Myocyte (in vitro differentiated cells): Measurements from ENCODE around the gene ELFN1. TPM values are rescaled to one million over a fixed set of nuclear protein-coding genes. Genes with fewer than 3 reads are reported as not detected.
"Not testable (repeated sequence)": the region's sequence is repeated elsewhere in the genome, so short reads cannot be mapped to it uniquely, and the experiment has no call there.

Source experiments
- DNase-seq: peaks from one replicate; pipeline ENCODE4 v3.0.0-alpha.2; 2012; ENCODE audit warnings: low read depth
- total RNA-seq: library from RNA; depleted of rRNA; stranded (reverse); fragments of >200 nt; gene quantifications from 2 replicates; pipeline ENCODE4 v1.2.3, GENCODE V29; 2014

ELFN1 gene
- total RNA-seq, 1 donor from 2014 or later = not detected

DNA sequence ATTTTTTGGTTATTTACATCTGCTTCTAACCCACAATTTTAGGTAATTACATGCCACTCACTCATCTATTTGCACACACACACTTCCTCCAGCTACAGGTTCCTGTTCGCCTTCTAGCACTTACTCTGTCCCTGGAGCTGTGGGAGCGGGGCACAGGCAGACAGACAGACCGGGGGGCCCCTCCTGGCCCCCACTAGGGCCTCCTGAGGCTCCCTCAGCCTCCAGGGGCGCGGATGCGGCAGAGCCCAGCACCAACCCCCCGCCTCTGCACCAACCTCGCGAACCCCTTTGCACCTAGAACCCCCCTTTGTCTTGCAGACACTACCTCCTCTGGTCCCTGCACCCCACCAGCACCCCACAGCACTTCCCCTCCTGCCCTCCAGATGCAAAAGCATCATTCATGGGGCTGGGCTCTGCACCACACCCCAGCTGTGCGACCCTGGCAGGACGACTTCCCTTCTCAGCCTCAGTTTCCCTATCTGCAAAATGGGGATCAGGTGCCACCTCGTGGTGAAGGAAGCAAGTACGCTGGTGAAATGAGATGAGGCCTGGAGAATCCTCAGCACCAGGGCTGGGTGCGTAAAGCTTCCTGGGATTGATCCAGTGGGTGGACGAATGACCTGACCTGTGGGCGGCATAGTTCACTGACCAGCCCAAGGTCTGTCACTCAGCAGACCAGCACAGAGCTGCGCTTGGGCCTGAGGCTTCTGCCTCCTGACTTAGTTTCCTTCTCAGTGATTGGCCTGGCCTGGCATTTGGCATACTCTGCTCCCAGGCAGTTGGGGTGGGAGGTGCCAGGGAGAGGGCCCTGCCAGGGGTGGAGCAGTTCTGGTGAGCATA is 37.9 kb downstream of the ELFN1 start:
- DNase-seq = no peak

DNA sequence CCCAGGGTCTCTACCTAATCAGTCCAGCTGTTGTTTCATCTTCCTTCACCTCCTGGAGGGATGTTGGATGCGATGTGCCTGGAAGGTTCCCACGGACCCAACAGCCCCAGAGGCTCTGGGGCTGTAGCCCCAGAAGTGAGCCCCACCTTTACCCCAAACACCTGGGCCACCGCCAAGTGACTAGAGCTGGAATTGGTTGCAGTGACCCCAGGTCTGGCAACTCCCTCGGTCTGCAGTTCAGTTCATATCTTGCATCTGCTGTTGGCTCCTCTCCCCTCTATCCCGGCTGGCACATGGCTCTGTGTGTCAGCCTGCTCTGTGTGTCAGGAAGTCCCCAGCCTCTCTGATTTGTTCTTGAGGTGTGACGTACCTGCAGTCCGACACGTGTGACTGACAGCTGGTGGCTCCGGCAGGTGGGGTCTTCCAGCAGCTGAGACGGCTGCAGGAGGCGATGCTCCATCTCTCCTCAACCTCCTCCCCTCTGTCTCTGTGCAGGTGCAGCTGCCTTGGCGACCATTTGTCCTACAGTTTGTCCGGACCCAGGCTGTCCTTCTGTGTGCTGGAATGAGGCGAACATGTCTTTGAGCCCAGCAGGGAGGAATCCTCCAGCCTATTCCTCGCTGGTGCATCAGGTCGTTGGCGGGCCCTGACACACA is 38.6 kb downstream of the ELFN1 start:
- DNase-seq = no peak

DNA sequence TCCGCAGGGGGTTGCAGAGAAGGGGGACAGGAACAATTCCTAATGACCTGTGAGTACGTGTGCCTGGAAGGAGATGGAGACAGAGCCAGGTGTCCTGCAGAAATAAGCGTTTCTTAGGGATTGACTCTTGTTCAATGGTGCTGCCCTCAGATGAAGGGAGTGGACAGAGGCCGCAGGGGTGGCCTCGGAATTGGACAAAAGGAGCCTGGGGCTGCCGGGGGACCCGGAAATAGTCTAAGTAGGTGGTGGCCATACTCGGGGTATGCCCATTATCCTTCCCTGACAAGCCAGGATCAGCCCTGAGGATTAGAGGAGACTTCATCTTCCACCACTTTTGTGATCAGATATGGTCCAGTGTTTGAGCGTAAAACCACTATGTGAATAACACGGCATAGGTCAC is 39.2 kb downstream of the ELFN1 start:
- DNase-seq = no peak

DNA sequence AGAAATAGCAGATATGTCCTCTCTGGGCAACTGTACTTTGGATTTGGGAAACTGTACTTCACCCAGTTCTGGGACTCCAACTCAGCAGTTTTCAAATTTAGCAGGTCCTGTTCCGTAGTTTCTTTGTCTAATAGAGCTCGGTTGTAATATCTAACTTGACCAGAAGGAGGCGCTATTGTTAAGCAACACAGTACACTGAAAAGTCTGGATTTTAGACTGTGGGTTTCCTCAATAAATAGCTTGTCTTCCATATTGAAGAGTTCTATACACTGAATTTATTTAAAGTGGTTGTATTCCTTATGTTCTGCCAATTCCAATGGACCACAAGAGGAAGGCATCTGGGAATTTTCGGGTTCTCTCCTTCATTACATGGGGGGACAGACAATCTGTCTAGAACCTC is 39.8 kb downstream of the ELFN1 start:
- no peak for DNase-seq

DNA sequence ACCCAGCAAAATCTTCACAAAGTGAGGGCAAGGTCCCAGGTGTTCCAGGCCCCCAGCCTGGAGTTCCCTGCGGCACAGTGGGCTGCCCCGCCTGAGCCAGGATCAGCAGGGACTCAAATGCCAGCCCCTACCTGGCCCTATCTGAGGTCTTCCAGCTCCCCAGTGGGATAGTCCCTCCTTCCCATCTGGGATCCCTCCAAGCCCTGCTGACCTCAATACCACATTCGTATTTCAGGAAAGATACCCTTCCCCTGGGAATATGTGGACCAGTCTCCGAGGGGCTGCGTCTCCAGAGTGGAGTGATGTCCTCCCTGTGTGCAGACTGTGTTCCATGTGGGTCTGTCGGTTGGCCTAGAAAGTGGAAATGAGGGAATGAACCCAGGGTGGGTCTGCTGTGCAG is 40.9 kb downstream of the ELFN1 start:
- no peak for DNase-seq

DNA sequence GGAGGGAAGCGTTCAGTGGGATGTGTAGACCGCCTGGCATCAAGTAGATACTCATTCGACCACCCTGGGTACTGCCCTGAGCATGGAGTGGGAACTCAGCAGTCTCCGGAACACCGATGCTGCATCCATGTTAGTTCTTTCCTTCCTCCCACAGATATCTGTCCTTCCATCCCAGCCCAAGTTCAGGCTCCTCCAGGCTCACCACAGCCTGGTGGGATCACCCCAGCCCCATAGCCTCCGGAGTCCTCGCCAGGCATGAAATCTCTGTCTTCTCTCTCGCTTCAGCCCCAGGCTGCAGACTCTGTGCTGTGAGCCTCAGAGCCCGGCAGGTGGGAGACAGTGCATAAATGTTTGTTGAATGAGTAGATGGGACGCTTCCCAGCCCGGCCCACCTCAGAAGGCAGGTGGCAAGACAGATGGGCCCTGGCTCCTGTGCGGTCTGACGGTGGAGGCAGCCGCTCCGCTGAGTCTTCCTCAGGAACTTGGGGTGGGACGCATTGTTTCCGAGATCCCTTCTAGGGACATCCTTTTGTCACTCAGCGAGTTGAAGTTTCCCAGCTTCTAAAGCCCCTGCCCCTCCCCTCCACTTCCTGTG is 42.9 kb downstream of the ELFN1 start:
- no peak for DNase-seq

DNA sequence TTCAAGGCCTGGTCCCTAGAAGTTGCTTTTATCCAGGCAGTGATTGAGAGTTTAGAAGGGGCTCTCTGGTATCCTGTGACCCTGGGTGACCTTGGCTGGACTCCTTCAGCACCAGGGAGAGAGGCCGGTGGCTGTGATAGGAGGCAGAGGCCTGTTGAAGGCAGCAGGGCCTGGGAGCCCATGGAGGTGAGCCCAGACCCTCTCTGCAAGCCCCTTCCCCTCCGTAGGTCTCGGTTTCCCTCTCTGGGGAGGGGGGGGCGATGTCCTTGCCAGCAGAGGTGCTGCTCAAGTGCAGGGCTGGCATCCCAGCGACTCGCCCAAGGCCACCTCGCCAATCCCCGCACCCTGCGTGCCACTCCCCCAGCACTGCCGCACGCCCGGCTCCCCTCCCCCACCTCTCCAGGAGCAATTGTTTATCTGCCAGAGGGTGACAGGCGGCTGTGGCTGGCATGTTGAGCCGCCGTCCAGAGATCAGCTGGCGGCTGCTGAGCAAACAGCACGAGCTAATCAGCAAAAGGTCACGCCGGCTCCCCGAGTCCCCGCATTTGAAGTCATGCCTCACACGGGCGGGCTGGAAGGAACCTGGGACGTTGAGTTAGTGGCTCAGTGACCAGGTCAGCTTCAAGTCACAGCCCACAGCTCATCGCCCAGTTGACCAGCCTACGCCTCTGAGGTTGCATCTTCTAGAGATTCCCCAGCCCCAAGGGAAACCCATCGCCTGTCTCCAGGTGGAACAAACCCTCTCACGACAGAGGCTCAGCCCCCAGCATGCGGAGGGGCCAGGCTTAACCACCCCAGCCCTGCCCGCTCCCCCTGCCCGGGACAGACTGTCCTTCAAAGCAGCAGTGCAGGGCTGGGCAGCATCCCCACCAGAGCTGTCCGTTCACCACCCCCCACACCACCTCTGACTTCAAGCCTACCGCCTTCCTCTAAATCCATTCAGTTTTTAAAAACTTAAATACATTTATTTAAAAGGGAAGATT is 43.7 kb downstream of the ELFN1 start:
- peak; percentile 66 for DNase-seq

DNA sequence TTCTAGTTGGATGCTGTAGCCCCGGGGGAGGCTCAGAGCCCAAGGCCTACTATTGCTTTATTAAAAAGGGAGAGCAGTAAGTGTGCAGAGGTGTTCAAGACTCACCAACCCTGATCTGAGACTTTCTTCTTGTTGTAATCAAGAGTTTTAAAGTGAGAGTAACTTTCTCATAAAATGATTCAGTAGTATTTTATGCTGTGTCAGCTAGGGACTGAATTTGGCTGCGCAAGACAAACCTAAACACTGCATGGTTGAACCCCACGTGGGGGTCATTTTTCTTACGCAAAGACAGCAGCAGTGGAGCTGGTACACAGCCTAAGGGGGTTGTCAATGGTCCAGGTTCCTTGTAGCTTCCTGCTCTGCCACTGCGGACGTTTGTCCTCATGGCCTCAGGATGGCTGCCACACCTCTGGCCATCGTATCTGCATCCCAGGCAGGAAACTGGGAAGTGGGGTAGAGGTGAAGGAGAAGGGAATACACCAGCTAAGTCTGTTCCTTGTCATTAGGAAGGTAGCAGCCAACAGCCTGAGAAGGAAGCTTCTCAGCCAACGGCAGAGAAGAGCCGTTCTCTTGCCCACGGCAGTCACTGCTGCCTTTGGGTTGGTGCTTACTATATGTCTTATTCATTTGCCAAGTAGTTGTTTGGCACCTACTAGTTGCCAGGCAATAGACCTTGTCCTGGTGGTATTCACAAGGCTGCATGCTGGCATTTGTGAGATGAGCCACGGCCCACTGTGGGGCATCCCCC is 44.7 kb downstream of the ELFN1 start:
- DNase-seq = no peak

DNA sequence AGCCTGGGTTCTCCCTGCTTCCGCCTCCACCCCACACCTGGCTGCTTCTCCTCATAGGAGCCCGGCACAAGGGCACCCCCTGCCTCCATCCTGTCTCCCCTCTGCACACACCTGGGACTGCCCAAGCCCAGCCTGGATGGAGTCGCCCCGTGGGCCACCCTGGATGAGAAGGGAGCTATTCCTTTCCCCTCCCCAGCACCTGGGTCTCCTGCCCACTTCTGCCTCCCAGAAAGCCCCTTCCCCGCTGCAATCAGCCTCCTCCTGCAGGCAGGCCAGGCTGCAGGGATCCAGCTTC is 45.2 kb downstream of the ELFN1 start:
- DNase-seq = no peak

DNA sequence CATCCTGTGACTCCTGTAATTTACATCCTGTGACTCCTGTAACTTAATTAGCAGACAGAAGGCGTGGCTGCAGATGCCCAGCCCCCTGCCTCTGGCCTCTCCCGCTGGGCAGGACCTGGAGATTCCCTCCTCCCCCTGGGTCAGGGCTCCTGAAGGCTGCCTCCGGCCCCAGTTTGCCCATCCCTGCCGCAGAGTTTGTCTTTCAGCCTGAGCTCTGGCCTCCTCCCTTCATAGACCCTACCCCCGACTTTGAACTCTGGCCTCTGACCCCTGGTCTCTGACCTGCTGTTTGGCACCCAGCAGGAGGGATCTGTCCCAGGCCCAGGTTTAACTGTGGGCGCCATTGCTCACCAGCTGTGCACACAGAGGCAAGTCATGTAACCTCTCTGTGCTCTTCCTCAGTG is 45.6 kb downstream of the ELFN1 start:
- DNase-seq = no peak

DNA sequence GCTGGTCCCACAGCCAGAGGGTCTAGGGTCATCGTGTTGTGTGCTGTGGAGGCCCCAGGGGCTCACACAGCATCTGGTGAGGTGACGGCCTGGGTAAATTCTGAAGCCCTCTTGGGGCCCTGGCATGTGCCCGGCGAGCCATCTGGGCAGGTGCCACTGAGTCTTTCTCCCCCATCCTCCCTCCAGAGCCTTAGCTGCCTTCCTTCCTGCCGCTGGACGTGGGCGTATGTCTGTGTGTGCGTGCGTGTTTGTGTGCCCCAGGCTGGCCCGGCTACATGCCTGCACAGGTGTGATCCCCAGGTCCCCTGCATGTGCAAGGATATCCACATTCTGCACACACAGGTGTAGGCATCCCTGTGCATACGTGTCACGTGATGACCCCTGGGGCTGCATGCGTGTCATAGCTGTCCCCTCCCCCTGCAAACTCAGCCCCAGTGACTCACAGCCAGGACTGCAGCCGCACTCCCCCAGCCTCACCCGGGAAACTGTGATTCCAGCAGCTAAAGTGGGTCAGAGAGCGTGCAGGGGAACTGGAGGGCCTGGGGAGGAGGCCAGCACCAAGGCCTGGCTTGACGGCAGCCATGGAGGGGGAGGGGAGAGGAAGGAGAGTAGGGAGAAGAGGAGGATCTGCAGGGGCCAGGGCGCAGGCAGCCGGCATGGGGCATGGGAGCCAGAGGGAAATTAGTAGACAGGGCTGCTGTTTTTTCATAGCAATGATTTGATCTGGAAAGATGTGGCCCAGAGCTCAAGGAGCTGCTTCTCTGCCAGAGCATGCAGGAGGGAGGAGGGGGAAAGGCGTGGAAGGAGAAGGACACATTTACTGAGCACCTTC is 46.4 kb downstream of the ELFN1 start:
- DNase-seq = no peak

DNA sequence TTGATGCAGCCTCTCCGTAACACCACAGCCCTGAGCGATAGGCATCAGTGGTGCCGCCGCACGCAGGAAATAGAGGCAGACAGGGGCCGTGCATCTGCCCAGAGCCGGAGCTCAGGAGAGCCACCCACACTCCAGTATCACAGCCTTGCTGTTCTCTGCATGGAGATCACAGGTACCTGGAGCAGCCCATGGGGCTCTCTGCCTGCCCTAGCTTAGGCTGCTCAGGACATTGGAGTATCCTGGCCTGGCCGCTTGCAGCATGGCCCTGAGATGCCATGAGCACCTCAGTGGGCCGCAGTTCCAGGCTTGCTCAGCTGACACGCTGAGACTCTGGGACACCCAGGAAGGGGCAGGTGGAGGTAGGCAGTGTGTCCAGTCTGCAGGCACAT is 47.0 kb downstream of the ELFN1 start:
- no peak for DNase-seq

DNA sequence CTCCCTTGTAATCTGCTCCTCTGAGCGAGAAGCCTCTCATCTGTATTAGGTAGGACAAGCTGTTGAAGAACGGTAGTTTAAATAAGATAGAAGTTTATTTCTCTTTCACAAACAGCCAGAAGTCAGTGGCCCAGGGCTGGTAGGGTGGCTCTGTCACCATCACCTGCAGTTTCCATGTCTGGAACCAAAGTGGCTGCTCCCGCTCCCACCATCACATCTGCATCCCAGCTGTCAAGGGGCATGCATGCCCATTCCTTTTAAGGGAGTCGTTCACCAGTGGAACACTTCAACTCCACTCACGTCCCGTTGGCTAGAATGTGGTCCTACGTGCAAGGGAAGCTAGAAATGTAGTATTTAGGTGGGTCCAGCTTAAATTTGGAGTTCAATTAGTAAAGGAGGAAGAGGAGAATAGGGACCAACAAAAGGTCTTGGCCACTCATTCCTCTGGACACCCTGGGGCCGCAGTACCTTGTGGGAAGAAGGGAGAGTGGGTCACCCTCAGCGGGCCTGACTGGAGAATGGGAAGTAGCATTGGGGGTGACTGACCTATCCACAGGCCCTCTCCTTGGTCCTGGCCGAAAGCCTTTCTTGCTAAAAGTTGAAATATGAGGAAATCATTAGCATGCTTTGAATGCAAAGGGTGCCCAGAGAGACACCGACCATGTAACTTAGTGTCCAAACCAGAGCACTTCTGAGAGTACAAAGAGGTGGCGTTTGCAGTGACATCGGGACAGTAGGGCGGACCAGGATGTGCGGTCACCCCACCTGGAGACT is 48.0 kb downstream of the ELFN1 start:
- no peak for DNase-seq

DNA sequence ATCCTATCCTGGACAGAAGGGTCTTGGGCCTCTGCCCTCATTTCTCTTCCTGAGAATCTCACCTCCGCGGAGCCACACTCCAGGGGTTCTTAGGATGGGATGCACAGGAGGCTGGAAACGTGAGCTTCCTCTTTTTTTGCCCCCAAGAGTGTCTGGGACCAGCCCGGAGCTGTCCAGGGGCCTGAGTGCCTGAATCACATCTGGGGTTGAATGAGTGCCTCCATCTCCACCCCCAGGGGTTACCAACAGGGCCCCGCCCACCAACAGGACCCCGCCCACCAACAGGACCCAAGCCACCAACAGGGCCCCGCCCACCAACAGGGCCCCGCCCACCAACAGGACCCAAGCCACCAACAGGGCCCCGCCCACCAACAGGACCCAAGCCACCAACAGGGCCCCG is 48.8 kb downstream of the ELFN1 start:
- not testable (repeated sequence) for DNase-seq

DNA sequence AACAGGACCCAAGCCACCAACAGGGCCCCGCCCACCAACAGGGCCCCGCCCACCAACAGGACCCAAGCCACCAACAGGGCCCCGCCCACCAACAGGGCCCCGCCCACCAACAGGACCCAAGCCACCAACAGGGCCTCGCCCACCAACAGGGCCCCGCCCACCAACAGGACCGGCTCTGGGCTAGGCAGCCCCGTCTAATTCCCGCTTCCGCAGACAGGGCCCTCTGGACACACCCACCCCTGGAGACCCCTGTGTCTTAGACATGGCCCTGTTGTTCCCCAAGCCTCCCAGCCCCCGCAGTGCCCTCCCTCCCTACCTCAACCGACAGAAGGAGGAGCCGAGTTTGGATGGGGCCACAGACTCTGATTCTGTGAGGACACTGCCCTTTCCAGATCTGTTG is 49.2 kb downstream of the ELFN1 start:
- DNase-seq = not testable (repeated sequence)

DNA sequence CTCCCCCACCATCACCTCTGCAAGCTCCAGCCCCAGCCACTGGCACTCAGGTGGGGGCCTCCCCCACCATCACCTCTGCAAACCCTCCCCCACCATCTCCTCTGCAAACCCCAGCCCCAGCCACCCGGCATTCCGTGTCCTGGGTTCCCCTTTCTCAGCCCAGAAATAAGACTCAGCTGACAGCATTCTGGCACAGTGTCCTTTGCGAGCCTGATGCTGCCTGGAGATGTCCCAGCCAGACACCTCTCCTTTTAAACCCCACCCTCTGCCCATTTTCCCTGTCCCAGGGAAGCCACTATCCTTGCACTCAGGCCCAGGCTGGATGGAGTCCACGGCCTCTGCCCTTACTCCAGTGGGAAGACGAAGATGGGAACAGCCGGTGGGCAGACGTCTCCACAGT is 49.8 kb downstream of the ELFN1 start:
- DNase-seq = no peak

DNA sequence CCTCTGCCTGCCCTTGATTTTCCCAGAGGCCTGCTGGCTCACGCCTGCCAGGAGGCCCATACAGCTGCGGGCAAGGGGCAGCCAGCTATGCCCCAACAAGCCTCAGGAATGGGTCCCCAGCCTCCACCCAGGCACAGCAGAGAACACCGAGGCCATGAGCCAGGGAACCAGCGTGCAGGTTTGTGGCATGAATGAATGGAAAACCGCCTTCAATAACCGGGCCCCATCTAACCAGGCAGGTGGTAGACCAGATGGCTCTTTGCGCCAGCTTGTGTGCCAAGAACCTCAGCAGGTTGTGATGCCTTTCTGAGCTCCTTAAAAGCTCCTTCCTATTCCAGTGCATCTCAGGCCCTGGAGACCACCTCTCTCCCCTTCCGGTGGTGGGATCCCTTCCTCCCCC is 50.2 kb downstream of the ELFN1 start:
- DNase-seq = peak; percentile 69

DNA sequence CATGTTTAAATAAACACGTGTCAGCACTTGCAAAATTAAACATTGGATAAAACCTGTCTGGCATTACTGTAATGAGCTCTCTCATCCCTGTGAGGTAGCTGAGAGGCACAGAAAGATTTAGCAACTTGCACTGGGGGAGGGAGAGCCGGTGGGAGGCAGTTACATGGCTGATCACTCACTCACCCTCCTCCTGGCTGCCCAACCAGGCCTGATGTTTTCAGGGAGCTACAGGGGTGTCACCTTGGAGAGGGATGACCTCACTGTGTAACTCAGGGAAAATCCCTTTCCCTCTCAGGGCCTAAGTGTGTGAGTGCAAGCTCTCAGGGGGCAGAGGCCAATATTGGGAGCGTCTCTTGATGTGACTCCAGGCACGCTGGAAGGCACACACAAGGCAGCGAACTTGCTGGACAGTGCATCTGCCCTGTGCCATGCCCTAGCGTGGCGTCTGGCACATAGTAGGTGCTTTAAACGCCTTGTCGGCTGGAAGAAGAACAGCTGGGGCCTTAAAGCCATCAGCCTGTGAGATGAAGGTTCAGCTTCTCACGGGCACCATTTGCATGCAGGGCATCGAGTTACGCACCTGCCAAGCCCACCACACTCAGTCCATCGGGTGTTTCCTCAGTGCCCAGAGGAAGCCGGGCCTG is 51.1 kb downstream of the ELFN1 start:
- no peak for DNase-seq

DNA sequence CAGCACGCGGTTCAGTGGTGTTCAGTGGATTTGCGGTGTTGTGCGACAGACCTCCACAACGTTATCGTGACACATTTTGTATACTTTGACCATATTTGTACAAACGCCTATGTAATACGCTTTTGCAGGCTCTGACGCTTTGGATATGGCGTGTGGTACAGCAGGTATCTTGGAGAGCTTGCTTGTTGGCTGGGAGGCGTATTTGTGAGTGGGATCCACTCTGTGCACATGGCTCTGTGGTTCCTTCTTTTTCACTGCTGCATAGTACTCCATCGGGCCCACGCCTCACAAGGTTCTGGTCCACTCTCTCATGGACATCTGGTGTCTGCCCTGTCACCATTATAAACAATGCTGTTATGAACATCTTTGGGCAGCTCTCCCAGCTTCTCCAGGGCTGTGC is 53.2 kb downstream of the ELFN1 start:
- DNase-seq = no peak
